Neural progenitor cell (in vitro differentiated cells): ENCODE results near the gene EHBP1. TPM values are rescaled to one million over a fixed set of nuclear protein-coding genes. Genes with fewer than 3 reads are reported as not detected.

ENCODE experiments used
- DNase-seq: peaks from one replicate; pipeline ENCODE4 v3.0.0-alpha.2; 2016; ENCODE audit warnings: low spot score
- H2AFZ ChIP-seq: fragments of 200-600 bp; sonication (generic); replicated peaks from 2 replicates; pipeline ENCODE4 v1.6.1; 2016; ENCODE audit warnings: antibody characterized with exemption
- H3F3A ChIP-seq: fragments of 200-600 bp; sonication (generic); 2 replicates; pipeline ENCODE4 v1.6.1; 2016; ENCODE audit warnings: antibody characterized with exemption, low read depth
- H3K27ac ChIP-seq: fragments of 200-600 bp; sonication (generic); 2 replicates; pipeline ENCODE4 v1.5.1; 2016; ENCODE audit warnings: mild to moderate bottlenecking
- H3K27me3 ChIP-seq: fragments of 200-600 bp; sonication (generic); 2 replicates; pipeline ENCODE4 v1.6.1; 2016; ENCODE audit warnings: mild to moderate bottlenecking, moderate library complexity
- H3K36me3 ChIP-seq: fragments of 200-600 bp; sonication (generic); 2 replicates; pipeline ENCODE4 v1.5.1; 2016
- H3K4me1 ChIP-seq: fragments of 200-600 bp; sonication (generic); 2 replicates; pipeline ENCODE4 v1.6.1; 2016; ENCODE audit warnings: mixed run types
- H3K4me2 ChIP-seq: fragments of 200-600 bp; sonication (generic); 2 replicates; pipeline ENCODE4 v1.6.1; 2016
- H3K4me3 ChIP-seq: fragments of 200-600 bp; sonication (generic); 2 replicates; pipeline ENCODE4 v1.5.1; 2016
- H3K79me2 ChIP-seq: fragments of 200-600 bp; sonication (generic); 2 replicates; pipeline ENCODE4 v1.6.1; 2016; ENCODE audit warnings: low read depth
- H3K9ac ChIP-seq: fragments of 200-600 bp; sonication (generic); 2 replicates; pipeline ENCODE4 v1.6.1; 2016
- H3K9me3 ChIP-seq: fragments of 200-600 bp; sonication (generic); 2 replicates; pipeline ENCODE4 v1.5.1; 2016; ENCODE audit warnings: low read depth
- H4K20me1 ChIP-seq: fragments of 200-600 bp; sonication (generic); 2 replicates; pipeline ENCODE4 v1.6.1; 2016; ENCODE audit warnings: low read depth
- H3K27ac Mint-ChIP-seq: 3 replicates; pipeline ENCODE4 v1.8.0; 2021; ENCODE audit warnings: mixed read lengths
- H3K27me3 Mint-ChIP-seq: 2 replicates; pipeline ENCODE4 v1.8.0; 2022; ENCODE audit warnings: low read depth, mild to moderate bottlenecking, inconsistent platforms, moderate library complexity, mixed read lengths; ENCODE audit not compliant: insufficient read depth
- H3K36me3 Mint-ChIP-seq: 3 replicates; pipeline ENCODE4 v1.8.0; 2021; ENCODE audit warnings: mixed read lengths
- H3K4me1 Mint-ChIP-seq: 3 replicates; pipeline ENCODE4 v1.8.0; 2021; ENCODE audit warnings: mixed read lengths
- H3K4me3 Mint-ChIP-seq: 3 replicates; pipeline ENCODE4 v1.8.0; 2021; ENCODE audit warnings: mild to moderate bottlenecking, moderate library complexity, mixed read lengths
- H3K9me3 Mint-ChIP-seq: 3 replicates; pipeline ENCODE4 v1.8.0; 2020; ENCODE audit warnings: mixed read lengths
- EZH2 ChIP-seq: fragments of 200-600 bp; sonication (generic); IDR thresholded peaks from 2 replicates; pipeline ENCODE4 v1.6.1; 2017; ENCODE audit warnings: antibody characterized with exemption, mild to moderate bottlenecking, moderate library complexity
- EZH2phosphoT487 ChIP-seq: fragments of 200-600 bp; sonication (generic); IDR thresholded peaks from 2 replicates; pipeline ENCODE4 v1.6.1; 2017; ENCODE audit warnings: antibody characterized with exemption
- total RNA-seq: library from RNA; depleted of rRNA; stranded (reverse); fragments of >200 nt; gene quantifications from 2 replicates; pipeline ENCODE4 v1.2.3, GENCODE V29; 2015; ENCODE audit warnings: low replicate concordance
- TF ChIP-seq, protein P1 (sequence below): fragments of 200-600 bp; sonication (generic); IDR thresholded peaks from 2 replicates; pipeline ENCODE4 v1.5.1; 2017; ENCODE audit warnings: antibody characterized with exemption, mild to moderate bottlenecking

EHBP1 gene
- total RNA-seq, 1 donor from 2014 or later, result 65.8 TPM

DNA sequence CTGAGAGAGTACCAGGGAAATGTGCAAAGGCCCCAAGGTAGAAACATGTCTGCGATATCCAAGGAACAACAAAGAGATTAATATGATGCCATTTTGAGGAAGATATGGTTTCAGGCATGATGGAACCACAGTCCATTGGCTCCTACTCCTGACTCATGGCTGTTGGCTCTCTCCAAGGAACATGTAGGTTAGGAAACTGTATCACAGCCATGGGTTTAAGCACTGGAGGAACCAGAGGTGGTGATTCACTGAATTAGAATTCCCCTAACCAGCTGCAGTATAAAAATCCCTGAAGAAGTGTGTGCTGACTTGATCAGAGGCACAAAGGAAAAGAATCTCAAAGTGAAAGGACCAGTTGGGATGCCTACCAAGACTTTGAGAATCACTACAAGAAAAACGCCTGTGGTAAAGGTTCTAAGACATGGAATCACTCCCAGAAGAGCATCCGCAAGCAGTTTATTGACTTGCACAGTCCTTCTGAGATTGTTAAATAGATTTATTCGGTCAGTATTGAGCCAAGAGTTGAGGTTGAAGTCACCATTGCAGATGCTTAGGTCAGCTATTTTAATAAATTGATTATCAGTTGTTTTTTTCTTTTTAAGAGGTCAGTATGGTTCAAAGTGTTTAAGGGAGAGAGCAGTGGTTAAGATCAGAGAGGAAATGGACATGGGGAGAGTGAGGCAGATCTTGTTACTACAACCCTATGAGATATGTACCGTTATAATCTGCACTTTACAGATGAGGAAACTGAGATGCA, 234.4 kb downstream of the EHBP1 start:
- Mint-ChIP-seq H3K9me3 (no peaks in the 10 kb centered on the region), H3K4me3 (no peak overlapping the region), H3K27ac (no peak overlapping the region), H3K4me1 (peaks cover 10% of the 10 kb centered on the region), H3K36me3 (peaks cover 10% of the 10 kb centered on the region), H3K27me3 (no peaks in the 10 kb centered on the region)
- Histone ChIP-seq H3K4me2 (no peak overlapping the region), H3K9ac (no peak overlapping the region), H3K36me3 (no peaks in the 10 kb centered on the region), H3K9me3 (no peaks in the 10 kb centered on the region), H4K20me1 (no peaks in the 10 kb centered on the region), H3K4me3 (no peak overlapping the region), H3K27ac (no peak overlapping the region), H3K4me1 (no peaks in the 10 kb centered on the region), H3K79me2 (no peaks in the 10 kb centered on the region), H3F3A (no peaks in the 10 kb centered on the region), H2AFZ (no peak overlapping the region), H3K27me3 (no peaks in the 10 kb centered on the region)
- TF ChIP-seq, protein P1, sequence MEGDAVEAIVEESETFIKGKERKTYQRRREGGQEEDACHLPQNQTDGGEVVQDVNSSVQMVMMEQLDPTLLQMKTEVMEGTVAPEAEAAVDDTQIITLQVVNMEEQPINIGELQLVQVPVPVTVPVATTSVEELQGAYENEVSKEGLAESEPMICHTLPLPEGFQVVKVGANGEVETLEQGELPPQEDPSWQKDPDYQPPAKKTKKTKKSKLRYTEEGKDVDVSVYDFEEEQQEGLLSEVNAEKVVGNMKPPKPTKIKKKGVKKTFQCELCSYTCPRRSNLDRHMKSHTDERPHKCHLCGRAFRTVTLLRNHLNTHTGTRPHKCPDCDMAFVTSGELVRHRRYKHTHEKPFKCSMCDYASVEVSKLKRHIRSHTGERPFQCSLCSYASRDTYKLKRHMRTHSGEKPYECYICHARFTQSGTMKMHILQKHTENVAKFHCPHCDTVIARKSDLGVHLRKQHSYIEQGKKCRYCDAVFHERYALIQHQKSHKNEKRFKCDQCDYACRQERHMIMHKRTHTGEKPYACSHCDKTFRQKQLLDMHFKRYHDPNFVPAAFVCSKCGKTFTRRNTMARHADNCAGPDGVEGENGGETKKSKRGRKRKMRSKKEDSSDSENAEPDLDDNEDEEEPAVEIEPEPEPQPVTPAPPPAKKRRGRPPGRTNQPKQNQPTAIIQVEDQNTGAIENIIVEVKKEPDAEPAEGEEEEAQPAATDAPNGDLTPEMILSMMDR, result no peak
- TF ChIP-seq EZH2 (no peak), EZH2phosphoT487 (no peak)
- no peak for DNase-seq

DNA sequence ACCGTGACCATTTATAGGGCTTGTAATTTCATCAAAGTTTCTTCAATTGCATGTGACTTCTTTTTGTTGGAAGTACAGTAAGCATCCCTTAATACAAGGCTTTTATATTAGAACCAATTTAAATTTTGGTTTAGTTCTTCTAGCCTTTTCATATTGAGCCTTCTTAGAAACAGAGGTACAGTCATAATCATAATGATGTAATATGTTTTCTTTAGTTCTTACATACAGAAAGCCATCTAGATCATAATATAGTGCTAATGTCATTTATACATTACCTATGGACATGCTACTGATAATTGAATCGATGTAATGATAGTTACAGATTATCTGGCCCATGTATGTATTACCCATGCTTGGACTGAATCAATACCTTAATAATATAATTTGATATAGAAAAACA, 235.2 kb downstream of the EHBP1 start:
- Histone ChIP-seq H3F3A (no peaks in the 10 kb centered on the region), H2AFZ (no peak overlapping the region), H3K27me3 (no peaks in the 10 kb centered on the region), H3K9ac (no peak overlapping the region), H3K36me3 (no peaks in the 10 kb centered on the region), H3K79me2 (no peaks in the 10 kb centered on the region), H3K9me3 (no peaks in the 10 kb centered on the region), H3K4me2 (no peak overlapping the region), H3K27ac (no peak overlapping the region), H4K20me1 (no peaks in the 10 kb centered on the region), H3K4me3 (no peak overlapping the region), H3K4me1 (no peaks in the 10 kb centered on the region)
- Mint-ChIP-seq H3K9me3 (no peaks in the 10 kb centered on the region), H3K36me3 (peaks cover 10% of the 10 kb centered on the region), H3K27me3 (no peaks in the 10 kb centered on the region), H3K4me3 (no peak overlapping the region), H3K27ac (no peak overlapping the region), H3K4me1 (peaks cover 10% of the 10 kb centered on the region)
- no peak for TF ChIP-seq EZH2
- TF ChIP-seq, protein P1, result no peak
- no peak for TF ChIP-seq EZH2phosphoT487
- DNase-seq, result no peak

DNA sequence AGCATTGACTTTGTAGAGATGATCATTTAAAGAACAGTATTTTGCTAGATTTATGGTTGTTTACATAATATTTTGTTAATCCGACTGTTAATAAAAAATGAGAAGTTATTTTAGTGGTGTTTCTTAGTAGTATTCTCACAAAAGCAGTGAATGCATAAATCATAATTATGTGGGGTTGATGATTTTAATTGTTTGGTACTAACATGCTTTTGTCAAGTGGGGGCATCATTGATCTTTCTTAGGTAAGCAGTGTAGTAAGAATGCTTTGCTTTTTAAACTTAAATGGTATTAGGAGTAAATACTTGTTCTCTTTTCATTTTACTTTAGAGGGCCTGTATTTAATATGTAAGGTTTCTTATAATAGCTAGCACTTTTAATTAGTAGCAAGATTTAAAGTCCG, 235.9 kb downstream of the EHBP1 start:
- Histone ChIP-seq H3K4me2 (no peak overlapping the region), H2AFZ (no peak overlapping the region), H3K9ac (no peak overlapping the region), H3K36me3 (no peaks in the 10 kb centered on the region), H3K9me3 (no peaks in the 10 kb centered on the region), H3F3A (no peaks in the 10 kb centered on the region), H3K27me3 (no peaks in the 10 kb centered on the region), H4K20me1 (no peaks in the 10 kb centered on the region), H3K4me1 (no peaks in the 10 kb centered on the region), H3K27ac (no peak overlapping the region), H3K79me2 (no peaks in the 10 kb centered on the region), H3K4me3 (no peak overlapping the region)
- no peak for DNase-seq
- Mint-ChIP-seq H3K27me3 (no peaks in the 10 kb centered on the region), H3K27ac (peak overlapping the region; percentile 93), H3K4me1 (peaks cover 14% of the 10 kb centered on the region), H3K9me3 (no peaks in the 10 kb centered on the region), H3K36me3 (peaks cover 10% of the 10 kb centered on the region), H3K4me3 (no peak overlapping the region)
- TF ChIP-seq, protein P1, result peak; percentile 46
- no peak for TF ChIP-seq EZH2phosphoT487
